Thoracic aorta (tissue), 2 donors: ENCODE results near the gene RASSF4. TPM values are rescaled to one million over a fixed set of nuclear protein-coding genes. Genes with fewer than 3 reads are reported as not detected.

Source experiments
- ATAC-seq: fragments of 150-250 bp; one replicate; pipeline ENCODE4 v1.8.0; 2017; ENCODE audit warnings: low read depth; ENCODE audit not compliant: insufficient number of reproducible peaks, low FRiP score
- DNase-seq: peaks from one replicate; pipeline ENCODE4 v3.0.0-alpha.2; 2020; ENCODE audit warnings: low spot score
- H3K27ac ChIP-seq, 2 donors: fragments of 200-600 bp; sonication (generic); 1 replicate in 1 of 2; 2 replicates in 1 of 2; pipeline ENCODE4 v1.5.1; 2016; ENCODE audit warnings: mild to moderate bottlenecking in 2 of 2, moderate library complexity in 2 of 2
- H3K27me3 ChIP-seq: fragments of 200-600 bp; sonication (generic); replicated peaks from 2 replicates; pipeline ENCODE4 v1.6.0; 2016; ENCODE audit warnings: mild to moderate bottlenecking; ENCODE audit not compliant: insufficient read depth
- H3K36me3 ChIP-seq: fragments of 200-600 bp; sonication (generic); one replicate; pipeline ENCODE4 v1.5.1; 2016
- H3K4me1 ChIP-seq, 2 donors: fragments of 200-600 bp; sonication (generic); 1 replicate in 1 of 2; 2 replicates in 1 of 2; pipeline versions ENCODE4 v1.5.1 to v1.6.0; 2016; ENCODE audit warnings: low read depth in 2 of 2, mild to moderate bottlenecking in 1 of 2; ENCODE audit not compliant: control insufficient read depth in 1 of 2
- H3K4me3 ChIP-seq: fragments of 200-600 bp; sonication (generic); 2 replicates; pipeline ENCODE4 v1.5.1; 2016; ENCODE audit warnings: mild to moderate bottlenecking
- H3K9me3 ChIP-seq: fragments of 200-600 bp; sonication (generic); 2 replicates; pipeline ENCODE4 v1.5.1; 2016
- total RNA-seq, 2 donors: library from RNA; depleted of rRNA; stranded (reverse); fragments of >200 nt; gene quantifications; one replicate each; pipeline versions ENCODE4 v1.1.0 to v1.2.3, GENCODE V29; 2016
- TF ChIP-seq, protein P1 (sequence below): fragments of 200-600 bp; sonication (generic); IDR thresholded peaks from one replicate; pipeline ENCODE4 v1.5.1; 2019; ENCODE audit warnings: antibody characterized with exemption

Gene RASSF4
- total RNA-seq = 10 to 100 TPM; 48.5 to 68.5 TPM

- Histone ChIP-seq H3K36me3 (no peaks in the 10 kb centered on the region), H3K4me3 (peak within 1 kb of the TSS; percentile 79), H3K4me1 (peaks cover 23 to 63% of the 10 kb centered on the region in 2 donors), H3K9me3 (no peaks in the 10 kb centered on the region), H3K27ac (peak within 1 kb of the TSS; percentile 74 to 88), H3K27me3 (no peaks in the 10 kb centered on the region)
- TF ChIP-seq, protein P1, sequence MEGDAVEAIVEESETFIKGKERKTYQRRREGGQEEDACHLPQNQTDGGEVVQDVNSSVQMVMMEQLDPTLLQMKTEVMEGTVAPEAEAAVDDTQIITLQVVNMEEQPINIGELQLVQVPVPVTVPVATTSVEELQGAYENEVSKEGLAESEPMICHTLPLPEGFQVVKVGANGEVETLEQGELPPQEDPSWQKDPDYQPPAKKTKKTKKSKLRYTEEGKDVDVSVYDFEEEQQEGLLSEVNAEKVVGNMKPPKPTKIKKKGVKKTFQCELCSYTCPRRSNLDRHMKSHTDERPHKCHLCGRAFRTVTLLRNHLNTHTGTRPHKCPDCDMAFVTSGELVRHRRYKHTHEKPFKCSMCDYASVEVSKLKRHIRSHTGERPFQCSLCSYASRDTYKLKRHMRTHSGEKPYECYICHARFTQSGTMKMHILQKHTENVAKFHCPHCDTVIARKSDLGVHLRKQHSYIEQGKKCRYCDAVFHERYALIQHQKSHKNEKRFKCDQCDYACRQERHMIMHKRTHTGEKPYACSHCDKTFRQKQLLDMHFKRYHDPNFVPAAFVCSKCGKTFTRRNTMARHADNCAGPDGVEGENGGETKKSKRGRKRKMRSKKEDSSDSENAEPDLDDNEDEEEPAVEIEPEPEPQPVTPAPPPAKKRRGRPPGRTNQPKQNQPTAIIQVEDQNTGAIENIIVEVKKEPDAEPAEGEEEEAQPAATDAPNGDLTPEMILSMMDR = peak; percentile 12
- peak; percentile 57 for ATAC-seq
- no peak for DNase-seq
Measured at GRCh38 chr10:44959247-44960087, at the start of gene RASSF4. RASSF4 (plus strand) TSS chr10:44959802; CDS start chr10:44970203, 10,401 bp downstream.

GRCh38 chr10:44909910-44910309, 49.7 kb upstream of the RASSF4 start:
- ATAC-seq = no peak
- no peaks in the 10 kb centered on the region for H3K4me1 ChIP-seq

GRCh38 chr10:44910602-44911001, 49.0 kb upstream of the RASSF4 start:
- no peaks in the 10 kb centered on the region for H3K9me3 ChIP-seq
- TF ChIP-seq, protein P1 = no peak
- H3K36me3 ChIP-seq = no peaks in the 10 kb centered on the region
- ATAC-seq = no peak
- H3K27me3 ChIP-seq = no peaks in the 10 kb centered on the region
- H3K4me3 ChIP-seq = no peak overlapping the region
- H3K4me1 ChIP-seq = no peaks in the 10 kb centered on the region
- no peak overlapping the region for H3K27ac ChIP-seq
- DNase-seq = no peak

More at GRCh38 chr10:44909910-44910309, 49.7 kb upstream of the RASSF4 start:
- Histone ChIP-seq H3K36me3 (no peaks in the 10 kb centered on the region), H3K9me3 (no peaks in the 10 kb centered on the region), H3K27me3 (no peaks in the 10 kb centered on the region), H3K4me3 (no peak overlapping the region), H3K27ac (no peak overlapping the region)
- no peak for DNase-seq
- TF ChIP-seq, protein P1 = no peak

- no peaks in the 10 kb centered on the region for H3K4me1 ChIP-seq
- TF ChIP-seq, protein P1 = no peak
- H3K9me3 ChIP-seq = no peaks in the 10 kb centered on the region
- no peaks in the 10 kb centered on the region for H3K36me3 ChIP-seq
- ATAC-seq = no peak
- no peak for DNase-seq
- no peak within 1 kb of the TSS for H3K27ac ChIP-seq
- H3K4me3 ChIP-seq = no peak within 1 kb of the TSS
- no peaks in the 10 kb centered on the region for H3K27me3 ChIP-seq
Measured at GRCh38 chr10:44911081-44911540, 48.5 kb upstream of the RASSF4 start, which contains the start of gene TMEM72. TMEM72 (plus strand) TSS chr10:44911337; CDS start chr10:44911513, 176 bp downstream.

GRCh38 chr10:44911951-44912350, 47.7 kb upstream of the RASSF4 start:
- Histone ChIP-seq H3K36me3 (no peaks in the 10 kb centered on the region), H3K4me1 (no peaks in the 10 kb centered on the region), H3K4me3 (no peak overlapping the region), H3K27ac (no peak overlapping the region), H3K27me3 (no peaks in the 10 kb centered on the region), H3K9me3 (no peaks in the 10 kb centered on the region)
- ATAC-seq (no peak), DNase-seq (no peak)
- TF ChIP-seq, protein P1 = no peak
